ENCODE measurements around the gene CYB5R4. TPM values are rescaled to one million over a fixed set of nuclear protein-coding genes. Genes with fewer than 3 reads are reported as not detected.

CYB5R4 gene
- total RNA-seq, 1 experiment from 2014 or later: 24.0 TPM

DNA sequence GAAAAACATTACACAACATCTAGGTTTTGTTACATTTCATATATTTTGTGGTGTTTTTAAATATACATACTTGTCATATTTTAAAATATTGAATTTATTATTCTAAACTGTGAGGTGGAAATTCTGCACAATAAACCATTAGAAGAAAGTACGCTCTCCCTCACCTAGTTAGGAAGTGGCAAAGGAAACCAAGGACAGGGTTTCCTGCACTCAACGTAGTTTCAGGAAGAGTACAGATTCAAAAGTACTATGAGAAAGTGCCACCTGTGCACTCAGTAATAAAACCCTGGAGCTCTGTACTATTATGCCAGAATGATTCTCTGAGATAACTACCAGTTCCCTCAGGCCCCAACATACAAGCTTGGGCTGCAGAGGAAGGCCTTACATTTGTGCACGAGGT lies 119.5 kb downstream of the CYB5R4 start:
- TF ChIP-seq SP1 (IDR thresholded peaks at IDR 0.05; ENCODE audit: low read depth) (no peak), FOSL1 (IDR thresholded peaks at IDR 0.05; ENCODE audit: low read depth) (no peak), CBX3 (IDR thresholded peaks at IDR 0.05; ENCODE audit: low read depth) (no peak), ELF1 (IDR thresholded peaks at IDR 0.05; ENCODE audit: borderline replicate concordance, low read depth) (no peak), POLR2A (IDR thresholded peaks at IDR 0.05; ENCODE audit: borderline replicate concordance, extremely low read depth, insufficient read depth, insufficient read length) (no peak), TCF7L2 (IDR thresholded peaks at IDR 0.05; ENCODE audit: borderline replicate concordance, extremely low read depth, insufficient read depth, insufficient read length) (no peak), SRF (IDR thresholded peaks at IDR 0.05; ENCODE audit: low read depth) (no peak), SIN3A (IDR thresholded peaks at IDR 0.05; ENCODE audit: low read depth) (no peak), EGR1 (IDR thresholded peaks at IDR 0.05; ENCODE audit: low read depth) (no peak), ZFX (IDR thresholded peaks at IDR 0.05) (no peak), JUND (IDR thresholded peaks at IDR 0.05) (no peak), YY1 (IDR thresholded peaks at IDR 0.05; ENCODE audit: extremely low read depth, insufficient replicate concordance, low read depth, low read length) (no peak), RAD21 (IDR thresholded peaks at IDR 0.05; ENCODE audit: low read depth) (no peak)
- TF ChIP-seq, protein P1, sequence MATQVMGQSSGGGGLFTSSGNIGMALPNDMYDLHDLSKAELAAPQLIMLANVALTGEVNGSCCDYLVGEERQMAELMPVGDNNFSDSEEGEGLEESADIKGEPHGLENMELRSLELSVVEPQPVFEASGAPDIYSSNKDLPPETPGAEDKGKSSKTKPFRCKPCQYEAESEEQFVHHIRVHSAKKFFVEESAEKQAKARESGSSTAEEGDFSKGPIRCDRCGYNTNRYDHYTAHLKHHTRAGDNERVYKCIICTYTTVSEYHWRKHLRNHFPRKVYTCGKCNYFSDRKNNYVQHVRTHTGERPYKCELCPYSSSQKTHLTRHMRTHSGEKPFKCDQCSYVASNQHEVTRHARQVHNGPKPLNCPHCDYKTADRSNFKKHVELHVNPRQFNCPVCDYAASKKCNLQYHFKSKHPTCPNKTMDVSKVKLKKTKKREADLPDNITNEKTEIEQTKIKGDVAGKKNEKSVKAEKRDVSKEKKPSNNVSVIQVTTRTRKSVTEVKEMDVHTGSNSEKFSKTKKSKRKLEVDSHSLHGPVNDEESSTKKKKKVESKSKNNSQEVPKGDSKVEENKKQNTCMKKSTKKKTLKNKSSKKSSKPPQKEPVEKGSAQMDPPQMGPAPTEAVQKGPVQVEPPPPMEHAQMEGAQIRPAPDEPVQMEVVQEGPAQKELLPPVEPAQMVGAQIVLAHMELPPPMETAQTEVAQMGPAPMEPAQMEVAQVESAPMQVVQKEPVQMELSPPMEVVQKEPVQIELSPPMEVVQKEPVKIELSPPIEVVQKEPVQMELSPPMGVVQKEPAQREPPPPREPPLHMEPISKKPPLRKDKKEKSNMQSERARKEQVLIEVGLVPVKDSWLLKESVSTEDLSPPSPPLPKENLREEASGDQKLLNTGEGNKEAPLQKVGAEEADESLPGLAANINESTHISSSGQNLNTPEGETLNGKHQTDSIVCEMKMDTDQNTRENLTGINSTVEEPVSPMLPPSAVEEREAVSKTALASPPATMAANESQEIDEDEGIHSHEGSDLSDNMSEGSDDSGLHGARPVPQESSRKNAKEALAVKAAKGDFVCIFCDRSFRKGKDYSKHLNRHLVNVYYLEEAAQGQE (IDR thresholded peaks at IDR 0.05; ENCODE audit: low read depth): no peak
- TF ChIP-seq, protein P2, sequence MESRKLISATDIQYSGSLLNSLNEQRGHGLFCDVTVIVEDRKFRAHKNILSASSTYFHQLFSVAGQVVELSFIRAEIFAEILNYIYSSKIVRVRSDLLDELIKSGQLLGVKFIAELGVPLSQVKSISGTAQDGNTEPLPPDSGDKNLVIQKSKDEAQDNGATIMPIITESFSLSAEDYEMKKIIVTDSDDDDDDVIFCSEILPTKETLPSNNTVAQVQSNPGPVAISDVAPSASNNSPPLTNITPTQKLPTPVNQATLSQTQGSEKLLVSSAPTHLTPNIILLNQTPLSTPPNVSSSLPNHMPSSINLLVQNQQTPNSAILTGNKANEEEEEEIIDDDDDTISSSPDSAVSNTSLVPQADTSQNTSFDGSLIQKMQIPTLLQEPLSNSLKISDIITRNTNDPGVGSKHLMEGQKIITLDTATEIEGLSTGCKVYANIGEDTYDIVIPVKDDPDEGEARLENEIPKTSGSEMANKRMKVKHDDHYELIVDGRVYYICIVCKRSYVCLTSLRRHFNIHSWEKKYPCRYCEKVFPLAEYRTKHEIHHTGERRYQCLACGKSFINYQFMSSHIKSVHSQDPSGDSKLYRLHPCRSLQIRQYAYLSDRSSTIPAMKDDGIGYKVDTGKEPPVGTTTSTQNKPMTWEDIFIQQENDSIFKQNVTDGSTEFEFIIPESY (IDR thresholded peaks at IDR 0.05; ENCODE audit: extremely low read depth, insufficient replicate concordance, low read length): no peak
- TF ChIP-seq, protein P3, sequence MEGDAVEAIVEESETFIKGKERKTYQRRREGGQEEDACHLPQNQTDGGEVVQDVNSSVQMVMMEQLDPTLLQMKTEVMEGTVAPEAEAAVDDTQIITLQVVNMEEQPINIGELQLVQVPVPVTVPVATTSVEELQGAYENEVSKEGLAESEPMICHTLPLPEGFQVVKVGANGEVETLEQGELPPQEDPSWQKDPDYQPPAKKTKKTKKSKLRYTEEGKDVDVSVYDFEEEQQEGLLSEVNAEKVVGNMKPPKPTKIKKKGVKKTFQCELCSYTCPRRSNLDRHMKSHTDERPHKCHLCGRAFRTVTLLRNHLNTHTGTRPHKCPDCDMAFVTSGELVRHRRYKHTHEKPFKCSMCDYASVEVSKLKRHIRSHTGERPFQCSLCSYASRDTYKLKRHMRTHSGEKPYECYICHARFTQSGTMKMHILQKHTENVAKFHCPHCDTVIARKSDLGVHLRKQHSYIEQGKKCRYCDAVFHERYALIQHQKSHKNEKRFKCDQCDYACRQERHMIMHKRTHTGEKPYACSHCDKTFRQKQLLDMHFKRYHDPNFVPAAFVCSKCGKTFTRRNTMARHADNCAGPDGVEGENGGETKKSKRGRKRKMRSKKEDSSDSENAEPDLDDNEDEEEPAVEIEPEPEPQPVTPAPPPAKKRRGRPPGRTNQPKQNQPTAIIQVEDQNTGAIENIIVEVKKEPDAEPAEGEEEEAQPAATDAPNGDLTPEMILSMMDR (IDR thresholded peaks at IDR 0.05 in 2 of 3, conservative IDR thresholded peaks at IDR 0.05 in 1 of 3; ENCODE audit: borderline replicate concordance in 1 of 3, insufficient read depth in 1 of 3, low read depth in 2 of 3, low read length in 2 of 3): no peak
- TF ChIP-seq, protein P4, sequence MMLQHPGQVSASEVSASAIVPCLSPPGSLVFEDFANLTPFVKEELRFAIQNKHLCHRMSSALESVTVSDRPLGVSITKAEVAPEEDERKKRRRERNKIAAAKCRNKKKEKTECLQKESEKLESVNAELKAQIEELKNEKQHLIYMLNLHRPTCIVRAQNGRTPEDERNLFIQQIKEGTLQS (IDR thresholded peaks at IDR 0.05): no peak
- TF ChIP-seq, protein P5, sequence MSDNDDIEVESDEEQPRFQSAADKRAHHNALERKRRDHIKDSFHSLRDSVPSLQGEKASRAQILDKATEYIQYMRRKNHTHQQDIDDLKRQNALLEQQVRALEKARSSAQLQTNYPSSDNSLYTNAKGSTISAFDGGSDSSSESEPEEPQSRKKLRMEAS (IDR thresholded peaks at IDR 0.05): no peak
- BruUV-seq (replicated peaks): no TSS peak
- Histone ChIP-seq H3K79me2 (ENCODE audit: insufficient read depth, low read length) (no peaks in the 10 kb centered on the region), H3K27ac (ENCODE audit: low read depth, low read length) (no peak overlapping the region), H3K4me3 (replicated peaks in 1 of 2; ENCODE audit: low read depth in 1 of 2, low read length in 2 of 2) (no peak overlapping the region), H3K36me3 (ENCODE audit: control insufficient read depth in 1 of 2, insufficient read depth in 2 of 2, low read length in 2 of 2) (no peaks in the 10 kb centered on the region), H3K9me3 (ENCODE audit: control insufficient read depth in 1 of 2, insufficient read depth in 1 of 2, low read depth in 1 of 2, low read length in 2 of 2) (no peaks in the 10 kb centered on the region; a peak in 1 of 4 replicates), H4K20me1 (ENCODE audit: insufficient read depth) (no peaks in the 10 kb centered on the region), H3K9ac (ENCODE audit: low read length) (no peak overlapping the region), H3K4me2 (ENCODE audit: low read length) (no peak overlapping the region), H3K27me3 (ENCODE audit: insufficient read depth, low read length) (no peaks in the 10 kb centered on the region), H2AFZ (ENCODE audit: low read depth, low read length, poor library complexity, severe bottlenecking) (no peak overlapping the region), H3K9me2 (ENCODE audit: insufficient read depth) (no peaks in the 10 kb centered on the region), H3K4me1 (ENCODE audit: control insufficient read depth in 1 of 2, insufficient read depth in 2 of 2, low read length in 2 of 2) (peaks cover 0 to 10% of the 10 kb centered on the region in 2 experiments; a peak in 2 of 4 replicates)
- RAD21 ChIA-PET (ENCODE audit: low non-redundant PET in 1 of 2, low total read pairs in 2 of 2, uncharacterized antibody in 2 of 2, unreplicated experiment in 2 of 2): no interaction called here
- DNase-seq (ENCODE audit: low read depth, low spot score): no peak
- POLR2A ChIA-PET: no interaction called here
- no peak for ATAC-seq
- intact Hi-C loops (cut with micrococcal nuclease): no loop called here
- CTCF ChIA-PET: no interaction called here

All from HCT116 (cell line).